Neutrophil (primary cell): ENCODE results near the gene ASPSCR1.

Experiments
- H3K27ac ChIP-seq: fragments of 200-600 bp; sonication (generic); 2 replicates; pipeline ENCODE4 v1.5.1; 2016; ENCODE audit warnings: mild to moderate bottlenecking, moderate library complexity
- H3K27me3 ChIP-seq: fragments of 200-600 bp; sonication (generic); 2 replicates; pipeline ENCODE4 v1.6.0; 2016; ENCODE audit warnings: mild to moderate bottlenecking
- H3K36me3 ChIP-seq: fragments of 200-600 bp; sonication (generic); 2 replicates; pipeline ENCODE4 v1.5.1; 2017
- H3K4me1 ChIP-seq, 2 experiments: fragments of 200-600 bp in 1 of 2; sonication (generic) in 1 of 2; 1 replicate in 1 of 2; 2 replicates in 1 of 2; pipeline versions ENCODE4 v1.5.1 to v1.6.1; 2013 to 2016; ENCODE audit warnings: low read depth in 1 of 2, low read length in 1 of 2, mild to moderate bottlenecking in 1 of 2, moderate library complexity in 1 of 2; ENCODE audit not compliant: control insufficient read depth in 1 of 2, insufficient read depth in 1 of 2
- H3K4me3 ChIP-seq, 2 experiments: fragments of 200-600 bp in 1 of 2; sonication (generic) in 1 of 2; 1 replicate in 1 of 2; 2 replicates in 1 of 2; pipeline ENCODE4 v1.5.1; 2013 to 2016; ENCODE audit warnings: low read depth in 1 of 2, low read length in 1 of 2, mild to moderate bottlenecking in 1 of 2, moderate library complexity in 1 of 2
- H3K9me3 ChIP-seq: fragments of 200-600 bp; sonication (generic); 2 replicates; pipeline ENCODE4 v1.5.1; 2016
- TF ChIP-seq, protein P1 (sequence below): fragments of 200-600 bp; sonication (generic); IDR thresholded peaks from 2 replicates; pipeline ENCODE4 v1.5.1; 2016; ENCODE audit warnings: antibody characterized with exemption

Gene ASPSCR1, protein sequence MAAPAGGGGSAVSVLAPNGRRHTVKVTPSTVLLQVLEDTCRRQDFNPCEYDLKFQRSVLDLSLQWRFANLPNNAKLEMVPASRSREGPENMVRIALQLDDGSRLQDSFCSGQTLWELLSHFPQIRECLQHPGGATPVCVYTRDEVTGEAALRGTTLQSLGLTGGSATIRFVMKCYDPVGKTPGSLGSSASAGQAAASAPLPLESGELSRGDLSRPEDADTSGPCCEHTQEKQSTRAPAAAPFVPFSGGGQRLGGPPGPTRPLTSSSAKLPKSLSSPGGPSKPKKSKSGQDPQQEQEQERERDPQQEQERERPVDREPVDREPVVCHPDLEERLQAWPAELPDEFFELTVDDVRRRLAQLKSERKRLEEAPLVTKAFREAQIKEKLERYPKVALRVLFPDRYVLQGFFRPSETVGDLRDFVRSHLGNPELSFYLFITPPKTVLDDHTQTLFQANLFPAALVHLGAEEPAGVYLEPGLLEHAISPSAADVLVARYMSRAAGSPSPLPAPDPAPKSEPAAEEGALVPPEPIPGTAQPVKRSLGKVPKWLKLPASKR

DNA sequence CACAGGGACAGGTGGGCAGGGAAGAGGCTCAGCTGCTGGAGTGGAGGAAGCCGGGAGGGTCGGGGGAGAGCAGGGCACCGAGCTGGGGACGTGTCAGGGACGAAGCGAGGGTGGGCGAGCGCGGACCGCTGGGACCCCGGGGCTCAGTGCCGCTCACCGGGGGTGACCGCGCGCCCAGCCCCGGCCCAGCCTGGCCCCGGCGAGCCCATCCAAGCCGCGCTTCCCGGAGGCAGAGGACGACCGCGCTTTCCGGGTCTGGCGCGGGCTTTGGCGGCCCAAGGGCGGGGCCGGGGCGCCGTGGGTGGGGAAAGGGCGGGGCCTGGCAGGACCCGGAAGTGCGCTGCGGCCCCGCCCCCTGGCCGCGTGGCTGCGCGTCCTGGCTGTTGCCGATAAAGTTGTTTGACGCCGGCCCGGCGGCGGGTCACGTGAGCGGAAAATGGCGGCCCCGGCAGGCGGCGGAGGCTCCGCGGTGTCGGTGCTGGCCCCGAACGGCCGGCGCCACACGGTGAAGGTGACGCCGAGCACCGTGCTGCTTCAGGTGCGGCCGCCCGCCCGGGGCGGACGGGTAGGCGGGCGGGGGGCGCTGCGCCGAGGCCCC is at the start of gene ASPSCR1:
Gene ASPSCR1 (plus strand): TSS at position 419 of the 598 bp plus-strand sequence. CDS start 18 bp downstream, at position 437.
- Histone ChIP-seq H3K36me3 (no peaks in the 10 kb centered on the region), H3K27me3 (peaks cover 11% of the 10 kb centered on the region), H3K9me3 (no peaks in the 10 kb centered on the region), H3K4me3 (peak within 1 kb of the TSS; percentile 78 to 83), H3K27ac (peak within 1 kb of the TSS; percentile 93), H3K4me1 (peaks cover 29 to 34% of the 10 kb centered on the region in 2 experiments)
- TF ChIP-seq, protein P1, sequence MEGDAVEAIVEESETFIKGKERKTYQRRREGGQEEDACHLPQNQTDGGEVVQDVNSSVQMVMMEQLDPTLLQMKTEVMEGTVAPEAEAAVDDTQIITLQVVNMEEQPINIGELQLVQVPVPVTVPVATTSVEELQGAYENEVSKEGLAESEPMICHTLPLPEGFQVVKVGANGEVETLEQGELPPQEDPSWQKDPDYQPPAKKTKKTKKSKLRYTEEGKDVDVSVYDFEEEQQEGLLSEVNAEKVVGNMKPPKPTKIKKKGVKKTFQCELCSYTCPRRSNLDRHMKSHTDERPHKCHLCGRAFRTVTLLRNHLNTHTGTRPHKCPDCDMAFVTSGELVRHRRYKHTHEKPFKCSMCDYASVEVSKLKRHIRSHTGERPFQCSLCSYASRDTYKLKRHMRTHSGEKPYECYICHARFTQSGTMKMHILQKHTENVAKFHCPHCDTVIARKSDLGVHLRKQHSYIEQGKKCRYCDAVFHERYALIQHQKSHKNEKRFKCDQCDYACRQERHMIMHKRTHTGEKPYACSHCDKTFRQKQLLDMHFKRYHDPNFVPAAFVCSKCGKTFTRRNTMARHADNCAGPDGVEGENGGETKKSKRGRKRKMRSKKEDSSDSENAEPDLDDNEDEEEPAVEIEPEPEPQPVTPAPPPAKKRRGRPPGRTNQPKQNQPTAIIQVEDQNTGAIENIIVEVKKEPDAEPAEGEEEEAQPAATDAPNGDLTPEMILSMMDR = peak; percentile 45

DNA sequence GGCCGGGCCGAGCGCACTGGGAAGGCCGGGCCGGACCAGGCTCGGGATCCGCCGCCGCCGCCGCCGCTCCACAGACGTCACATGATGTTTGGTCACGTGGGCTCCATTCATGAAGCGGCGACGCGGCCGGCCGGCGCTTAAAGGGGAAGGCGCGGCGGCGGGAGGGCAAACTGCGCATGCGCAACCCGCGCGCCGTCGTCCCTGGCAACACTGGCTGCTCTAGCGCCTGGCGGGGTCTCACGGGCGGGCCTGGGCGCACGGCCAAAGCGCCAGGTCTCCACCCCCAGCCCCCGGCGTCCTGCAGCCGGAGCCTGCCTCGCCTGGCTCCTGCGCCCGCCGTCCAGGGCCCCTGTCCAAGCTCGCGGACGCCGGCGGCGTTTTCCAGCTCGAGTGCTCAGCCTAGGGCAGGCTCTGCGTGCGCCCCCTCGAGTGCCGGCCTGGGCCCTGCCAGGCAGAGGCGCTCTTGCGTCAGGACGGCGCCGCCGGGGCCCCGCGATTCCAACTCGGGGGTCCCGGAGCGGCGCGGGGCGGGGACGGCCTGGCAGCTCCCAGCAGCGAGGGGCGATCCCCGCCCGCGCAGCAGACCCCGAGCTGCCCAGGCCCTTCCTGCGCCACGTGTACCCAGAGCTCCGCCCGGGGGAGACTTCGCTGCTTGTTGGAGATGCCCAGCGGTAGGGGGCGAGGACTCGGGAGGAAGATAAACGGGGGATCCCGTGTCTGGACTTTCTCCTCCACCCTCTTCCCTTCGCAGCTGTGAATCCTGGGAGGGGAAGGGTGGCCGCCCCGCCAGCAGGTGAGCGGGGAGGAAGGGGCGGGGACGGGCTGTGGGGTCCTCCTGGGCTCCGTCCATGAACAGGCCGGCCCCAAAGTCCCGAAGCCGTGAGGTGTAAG is 49.5 kb upstream of the ASPSCR1 start, which contains the start of gene MAFG:
Gene MAFG (minus strand): TSS at position 83 of the 891 bp plus-strand sequence. CDS start 4,550 bp downstream, outside the sequence.
- Histone ChIP-seq H3K36me3 (no peaks in the 10 kb centered on the region), H3K4me1 (peaks cover 51 to 53% of the 10 kb centered on the region in 2 experiments), H3K4me3 (peak within 1 kb of the TSS; percentile 83 to 88), H3K27ac (peak within 1 kb of the TSS; percentile 95), H3K27me3 (peaks cover 51% of the 10 kb centered on the region), H3K9me3 (no peaks in the 10 kb centered on the region)
- TF ChIP-seq, protein P1 = peak; percentile 22

DNA sequence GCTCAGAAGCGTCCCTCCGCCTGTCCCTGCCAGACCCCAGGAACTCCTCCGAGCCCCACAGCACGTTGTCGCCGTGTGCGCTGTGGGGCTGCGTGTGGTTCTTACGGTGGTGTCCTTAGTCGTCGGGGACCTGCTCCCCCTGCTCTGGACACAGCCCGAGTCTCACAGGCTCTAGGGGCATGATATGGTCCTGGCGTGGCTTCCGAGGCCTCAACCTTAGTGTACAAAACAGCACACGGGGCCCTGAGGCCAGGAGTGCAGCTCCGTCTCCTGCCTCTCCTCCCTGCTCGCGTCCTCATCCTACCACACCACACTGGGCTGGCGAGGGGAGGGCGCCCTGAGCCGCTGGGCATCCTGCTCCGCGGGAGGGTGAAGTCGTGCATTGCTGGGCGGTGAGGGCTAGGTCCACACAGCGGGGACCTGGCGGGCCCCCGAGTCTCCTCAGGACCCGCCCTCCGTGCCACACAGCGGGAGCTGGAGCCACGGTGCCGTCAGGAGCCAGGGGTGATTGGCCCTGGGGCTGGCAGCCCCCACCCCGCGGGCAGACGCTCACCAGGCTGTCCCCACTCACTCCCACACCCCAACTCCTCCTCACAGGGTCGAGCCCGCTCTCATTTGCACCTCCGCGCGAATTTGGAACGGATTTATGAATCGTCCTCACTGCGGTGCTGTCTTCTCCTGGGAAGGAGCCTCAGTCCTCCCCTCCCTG is 48.7 kb upstream of the ASPSCR1 start:
- Histone ChIP-seq H3K27ac (no peak overlapping the region), H3K4me3 (peak overlapping the region; percentile 78 to 83)

DNA sequence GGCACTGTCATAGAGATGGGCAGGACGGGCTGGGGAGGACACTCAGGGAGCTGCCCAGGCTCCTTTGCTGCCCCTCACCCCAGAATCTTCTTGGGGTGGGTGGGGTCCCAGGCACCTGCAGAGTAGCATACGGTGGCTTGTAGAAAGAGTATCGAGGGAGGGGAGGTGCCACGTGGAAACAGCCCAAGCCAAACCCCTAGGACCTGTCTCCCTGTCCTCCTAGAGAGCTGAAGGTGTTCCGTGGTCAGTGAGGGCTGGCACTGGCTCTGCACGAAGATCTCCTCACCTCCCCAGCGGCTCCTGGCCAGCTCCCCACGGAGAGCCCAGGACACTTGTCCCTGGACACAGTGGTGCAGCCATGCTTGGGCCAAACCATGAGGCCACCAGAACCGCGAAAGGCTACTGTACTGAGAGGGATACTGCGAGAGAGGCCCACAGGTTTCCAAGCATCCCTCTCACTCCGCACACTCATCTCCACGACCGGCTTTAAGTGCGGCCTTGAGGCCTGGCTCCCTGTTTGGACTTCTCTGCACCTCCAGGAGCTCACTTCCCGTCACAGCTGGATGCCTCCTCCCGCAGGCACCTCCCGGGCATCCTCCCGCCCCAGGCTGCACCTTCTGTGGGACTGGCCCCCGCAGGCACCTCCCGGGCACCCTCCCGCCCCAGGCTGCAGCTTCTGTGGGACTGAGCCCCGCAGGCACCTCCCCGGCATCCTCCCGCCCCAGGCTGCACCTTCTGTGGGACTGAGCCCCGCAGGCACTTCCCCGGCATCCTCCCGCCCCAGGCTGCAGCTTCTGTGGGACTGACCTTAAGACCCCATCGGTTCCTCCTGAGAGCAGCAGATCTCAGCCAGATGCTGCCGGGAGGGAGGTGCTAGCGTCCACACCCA is 47.9 kb upstream of the ASPSCR1 start:
- TF ChIP-seq, protein P1 = no peak
- H3K36me3 ChIP-seq = no peaks in the 10 kb centered on the region
- H3K4me3 ChIP-seq = no peak overlapping the region
- H3K27ac ChIP-seq = no peak overlapping the region
- H3K4me1 ChIP-seq = peaks cover 44 to 45% of the 10 kb centered on the region in 2 experiments
- H3K27me3 ChIP-seq = peaks cover 67% of the 10 kb centered on the region
- H3K9me3 ChIP-seq = no peaks in the 10 kb centered on the region

More for the DNA sequence above, 48.7 kb upstream of the ASPSCR1 start:
- Histone ChIP-seq H3K36me3 (no peaks in the 10 kb centered on the region), H3K9me3 (no peaks in the 10 kb centered on the region), H3K4me1 (peaks cover 45% of the 10 kb centered on the region in 2 experiments), H3K27me3 (peaks cover 59% of the 10 kb centered on the region)
- TF ChIP-seq, protein P1 = no peak
